Bronchial epithelial cell (primary cell): ENCODE results near the gene FYTTD1. TPM values are rescaled to one million over a fixed set of nuclear protein-coding genes. Genes with fewer than 3 reads are reported as not detected.
A peak's percentile ranks its signal among the peaks of the same experiment; 100 is the strongest.
"Not testable (repeated sequence)": the region's sequence is repeated elsewhere in the genome, so short reads cannot be mapped to it uniquely, and the experiment has no call there.

ENCODE experiments used
- DNase-seq: peaks from one replicate; pipeline ENCODE4 v3.0.0-alpha.2; 2010; ENCODE audit warnings: low read depth
- FAIRE-seq: peaks from 2 replicates; lab custom pipeline; 2011; peaks lifted over from hg19 to GRCh38; lab: Jason Lieb, UNC
- H3K27me3 ChIP-seq: 2 replicates; pipeline ENCODE4 v1.5.1; 2011; ENCODE audit warnings: low read length; ENCODE audit not compliant: control insufficient read depth, insufficient read depth
- H3K36me3 ChIP-seq: 2 replicates; pipeline ENCODE4 v1.5.1; 2011; ENCODE audit warnings: low read length; ENCODE audit not compliant: control insufficient read depth, insufficient read depth
- H3K4me3 ChIP-seq: 2 replicates; pipeline ENCODE4 v1.5.1; 2011; ENCODE audit warnings: mild to moderate bottlenecking, low read depth, low read length, control low read depth
- CTCF ChIP-seq: IDR thresholded peaks from 2 replicates; pipeline ENCODE4 v1.5.1; 2011; ENCODE audit warnings: mild to moderate bottlenecking, moderate library complexity, low read length, control low read depth, inconsistent platforms; ENCODE audit not compliant: insufficient read depth, severe bottlenecking
- total RNA-seq: library from RNA; depleted of rRNA; stranded (reverse); fragments of >200 nt; gene quantifications from 2 replicates; pipeline ENCODE4 v1.2.1, GENCODE V29; 2014

Gene FYTTD1
- total RNA-seq, 1 donor from 2014 or later = 37.9 TPM

DNA sequence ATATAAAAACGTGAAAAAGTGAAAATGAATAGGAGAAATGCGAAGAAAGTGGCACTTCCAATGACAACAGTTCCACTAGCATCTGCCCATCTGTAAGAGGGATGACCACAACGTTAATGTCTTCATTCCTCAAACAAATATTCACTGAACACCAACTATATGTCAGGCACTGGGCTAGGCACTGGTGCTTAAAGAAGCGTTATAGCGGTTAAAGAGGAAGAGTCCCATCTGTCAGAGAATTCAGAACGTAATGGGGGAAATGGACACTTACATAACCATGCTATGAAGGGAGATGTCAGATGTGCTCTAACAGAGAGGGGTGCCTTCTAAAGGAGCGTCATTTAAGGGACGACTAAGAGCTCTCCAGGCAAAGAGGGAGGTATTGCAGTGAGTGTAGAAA, 21.2 kb upstream of the FYTTD1 start:
- no peak for TF ChIP-seq CTCF
- FAIRE-seq = no peak

DNA sequence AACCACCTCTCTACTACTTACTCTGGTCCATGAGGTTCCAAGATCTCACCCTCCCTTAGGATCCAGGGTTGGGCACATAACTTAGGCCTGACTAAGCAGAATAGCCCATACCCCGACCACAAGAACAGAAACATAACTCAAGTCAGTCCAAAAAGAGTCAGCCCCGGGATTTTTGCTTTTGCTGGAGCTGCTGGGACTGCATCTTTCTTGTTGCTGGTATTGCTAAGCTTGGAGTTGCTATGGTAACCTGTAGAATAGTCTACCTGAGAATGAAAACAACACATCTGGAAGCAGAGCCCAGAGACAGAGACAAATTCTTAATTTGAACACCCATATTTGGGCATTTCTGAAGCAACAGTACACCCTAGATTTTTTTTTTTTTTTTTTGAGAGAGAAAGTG, 19.5 kb upstream of the FYTTD1 start:
- TF ChIP-seq CTCF = no peak
- no peaks in the 10 kb centered on the region for H3K27me3 ChIP-seq
- no peak for FAIRE-seq
- H3K4me3 ChIP-seq = no peak overlapping the region
- peak; percentile 73 for DNase-seq
- no peaks in the 10 kb centered on the region for H3K36me3 ChIP-seq

More for the DNA sequence above, 21.2 kb upstream of the FYTTD1 start:
- no peak for DNase-seq
- Histone ChIP-seq H3K4me3 (no peak overlapping the region), H3K36me3 (no peaks in the 10 kb centered on the region), H3K27me3 (no peaks in the 10 kb centered on the region)

- H3K27me3 ChIP-seq, FAIRE-seq, H3K36me3 ChIP-seq, H3K4me3 ChIP-seq, DNase-seq: not testable (repeated sequence)
Measured at GRCh38 chr3:197730770-197731169, 18.9 kb upstream of the FYTTD1 start.

DNA sequence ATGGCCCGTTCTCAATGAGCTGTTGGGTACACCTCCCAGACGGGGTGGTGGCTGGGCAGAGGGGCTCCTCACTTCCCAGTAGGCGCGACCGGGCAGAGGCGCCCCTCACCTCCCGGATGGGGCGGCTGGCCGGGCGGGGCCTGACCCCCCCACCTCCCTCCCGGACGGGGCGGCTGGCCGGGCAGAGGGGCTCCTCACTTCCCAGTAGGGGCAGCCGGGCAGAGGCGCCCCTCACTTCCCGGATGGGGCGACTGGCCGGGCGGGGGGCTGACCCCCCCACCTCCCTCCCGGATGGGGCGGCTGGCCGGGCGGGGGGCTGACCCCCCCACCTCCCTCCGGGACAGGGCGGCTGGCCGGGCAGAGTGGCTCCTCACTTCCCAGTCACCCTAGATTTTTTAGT, 18.2 kb upstream of the FYTTD1 start:
- H3K27me3 ChIP-seq, DNase-seq, FAIRE-seq, H3K36me3 ChIP-seq, H3K4me3 ChIP-seq: not testable (repeated sequence)

DNA sequence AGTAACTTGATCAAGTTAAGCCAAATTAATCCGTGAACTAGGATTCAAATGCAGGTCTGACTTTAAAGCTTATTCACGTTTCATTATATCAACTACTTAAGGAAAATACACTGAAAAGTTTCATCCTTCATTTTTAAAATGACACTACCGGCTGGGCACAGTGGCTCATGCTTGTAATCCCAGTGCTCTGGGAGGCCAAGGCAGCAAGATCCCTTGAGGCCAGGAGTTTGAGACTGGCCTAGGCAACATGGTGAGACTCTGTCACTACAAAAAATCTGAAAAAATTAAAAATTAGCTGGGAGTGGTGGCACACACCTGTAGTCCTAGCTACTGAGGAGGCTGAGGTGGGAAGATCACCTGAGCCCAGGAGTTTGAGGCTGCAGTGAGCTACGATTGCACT, 16.6 kb upstream of the FYTTD1 start:
- FAIRE-seq = no peak
- DNase-seq = no peak
- no peak for TF ChIP-seq CTCF
- Histone ChIP-seq H3K4me3 (no peak overlapping the region), H3K27me3 (no peaks in the 10 kb centered on the region), H3K36me3 (no peaks in the 10 kb centered on the region)

DNA sequence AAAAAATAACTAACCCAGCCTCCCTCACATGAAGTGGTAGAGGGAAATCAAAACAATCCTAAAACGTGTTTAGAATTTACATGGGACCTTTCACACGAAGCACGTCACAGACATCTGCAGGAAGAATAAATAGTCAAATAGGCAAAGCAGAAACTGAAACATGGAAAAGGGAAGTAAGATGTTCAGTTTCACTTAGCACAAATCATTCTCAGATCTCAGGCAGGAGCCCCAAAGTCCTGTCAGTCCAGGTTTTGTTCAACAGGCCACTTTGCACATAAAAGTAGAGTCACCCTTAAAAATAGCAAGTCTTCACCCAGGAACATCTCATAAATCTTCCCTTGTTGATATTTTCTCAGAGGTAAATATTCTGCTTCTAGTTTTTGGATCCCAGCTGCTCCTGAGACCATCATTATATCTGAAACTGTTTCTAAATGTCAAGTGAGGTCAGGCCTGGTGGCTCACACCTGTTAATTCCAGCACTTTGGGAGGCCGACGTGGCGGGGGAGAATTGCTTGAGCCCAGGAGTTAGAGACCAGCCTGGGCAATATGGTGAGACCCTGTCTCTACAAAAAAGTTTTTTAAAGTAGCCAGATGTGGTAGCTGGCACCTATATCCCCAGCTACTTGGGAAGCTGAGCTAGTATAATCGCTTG, 14.9 kb upstream of the FYTTD1 start:
- Histone ChIP-seq H3K4me3 (no peak overlapping the region), H3K27me3 (no peaks in the 10 kb centered on the region), H3K36me3 (no peaks in the 10 kb centered on the region)
- FAIRE-seq (no peak), DNase-seq (no peak)
- no peak for TF ChIP-seq CTCF

GRCh38 chr3:197736010-197736490, 13.6 kb upstream of the FYTTD1 start:
- TF ChIP-seq CTCF = no peak
- Histone ChIP-seq H3K27me3 (no peaks in the 10 kb centered on the region), H3K36me3 (no peaks in the 10 kb centered on the region), H3K4me3 (peak overlapping the region; percentile 68)
- DNase-seq = no peak
- FAIRE-seq = no peak
